Effector memory CD4-positive, alpha-beta T cell (primary cell): ENCODE measurements around the gene C11orf24.

Source experiments
- DNase-seq, 3 donors: peaks; one replicate each; pipeline ENCODE4 v3.0.0-alpha.2; 2020
- H3K27ac ChIP-seq: 2 replicates; pipeline ENCODE4 v1.7.0; 2013; ENCODE audit warnings: mild to moderate bottlenecking, low read length, moderate library complexity; ENCODE audit not compliant: insufficient read depth, poor library complexity, severe bottlenecking
- H3K27me3 ChIP-seq: replicated peaks from 2 replicates; pipeline ENCODE4 v1.7.0; 2013; ENCODE audit warnings: mild to moderate bottlenecking, low read length; ENCODE audit not compliant: insufficient read depth, control insufficient read depth, poor library complexity, severe bottlenecking
- H3K36me3 ChIP-seq: 2 replicates; pipeline ENCODE4 v1.7.0; 2013; ENCODE audit warnings: mild to moderate bottlenecking, low read length, moderate library complexity; ENCODE audit not compliant: control insufficient read depth, insufficient read depth
- H3K4me1 ChIP-seq: 2 replicates; pipeline ENCODE4 v1.7.0; 2013; ENCODE audit warnings: low read length, mild to moderate bottlenecking; ENCODE audit not compliant: control insufficient read depth, insufficient read depth, poor library complexity, severe bottlenecking
- H3K4me3 ChIP-seq: 2 replicates; pipeline ENCODE4 v1.7.0; 2013; ENCODE audit warnings: low read length, low read depth, mild to moderate bottlenecking; ENCODE audit not compliant: insufficient read depth, poor library complexity, severe bottlenecking
- H3K9me3 ChIP-seq: 2 replicates; pipeline ENCODE4 v1.7.0; 2013; ENCODE audit warnings: mild to moderate bottlenecking, low read length, moderate library complexity; ENCODE audit not compliant: control insufficient read depth

The C11orf24 gene

DNA sequence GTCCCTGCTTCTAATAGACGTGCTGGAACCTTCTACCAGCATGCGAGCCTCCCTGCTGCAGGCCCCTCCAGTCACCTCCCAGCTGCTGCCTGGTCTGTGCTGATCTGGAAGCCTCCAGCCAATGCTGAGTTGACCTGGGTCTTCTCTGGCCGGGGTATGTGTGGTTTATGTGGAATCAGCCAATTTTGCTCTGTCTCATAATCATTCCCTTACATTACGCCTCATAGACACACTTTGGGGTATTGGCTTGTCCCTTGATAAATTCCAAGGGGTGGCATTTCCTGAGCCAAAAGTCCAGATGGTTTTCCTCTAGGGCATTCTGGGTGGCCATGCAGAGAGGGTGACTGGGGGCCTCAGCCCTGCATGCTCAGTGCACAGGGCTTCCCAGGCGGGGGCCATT is 50.4 kb downstream of the C11orf24 start:
- Histone ChIP-seq H3K36me3 (no peaks in the 10 kb centered on the region), H3K4me1 (no peaks in the 10 kb centered on the region), H3K9me3 (no peaks in the 10 kb centered on the region), H3K4me3 (no peak overlapping the region), H3K27ac (no peak overlapping the region), H3K27me3 (no peaks in the 10 kb centered on the region)
- no peak for DNase-seq

DNA sequence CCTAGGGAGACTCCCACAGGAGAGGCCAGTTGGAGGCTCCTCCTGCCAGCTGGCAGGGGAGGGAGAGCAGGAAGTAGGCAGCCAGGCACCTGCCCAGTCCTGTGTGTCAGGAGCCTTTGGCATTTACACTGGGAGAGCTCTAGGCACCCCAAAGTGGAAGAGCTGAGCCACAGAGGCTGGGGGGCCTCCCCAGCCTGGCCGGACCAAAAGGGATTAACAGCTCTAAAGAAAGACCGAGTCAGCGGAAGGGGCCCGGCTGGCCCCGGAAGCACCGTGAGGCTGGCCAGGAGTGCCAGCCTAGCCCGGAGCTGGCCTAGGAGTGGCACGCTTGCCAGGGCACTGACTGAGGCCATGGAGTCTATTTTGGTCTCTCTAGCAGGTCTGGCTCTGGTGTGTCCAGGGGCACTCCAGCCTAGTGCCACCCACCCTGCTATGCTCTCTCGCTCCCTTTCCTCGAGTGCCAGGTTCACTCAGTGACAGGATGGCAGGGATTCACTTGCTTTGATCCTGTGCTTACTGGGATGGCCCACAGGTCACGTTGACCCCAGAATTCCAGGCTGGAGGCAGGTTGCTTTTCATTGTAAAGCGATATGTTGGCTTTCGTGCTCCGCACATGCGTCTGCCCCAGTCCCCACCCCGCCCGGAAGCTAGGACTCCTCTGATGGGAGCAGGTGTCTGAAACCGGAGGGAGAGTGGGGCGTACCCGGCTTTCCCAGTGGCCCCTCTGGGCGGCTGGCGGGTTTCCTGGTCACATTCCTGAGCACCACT is 55.4 kb downstream of the C11orf24 start:
- H3K27ac ChIP-seq, result no peak overlapping the region

DNA sequence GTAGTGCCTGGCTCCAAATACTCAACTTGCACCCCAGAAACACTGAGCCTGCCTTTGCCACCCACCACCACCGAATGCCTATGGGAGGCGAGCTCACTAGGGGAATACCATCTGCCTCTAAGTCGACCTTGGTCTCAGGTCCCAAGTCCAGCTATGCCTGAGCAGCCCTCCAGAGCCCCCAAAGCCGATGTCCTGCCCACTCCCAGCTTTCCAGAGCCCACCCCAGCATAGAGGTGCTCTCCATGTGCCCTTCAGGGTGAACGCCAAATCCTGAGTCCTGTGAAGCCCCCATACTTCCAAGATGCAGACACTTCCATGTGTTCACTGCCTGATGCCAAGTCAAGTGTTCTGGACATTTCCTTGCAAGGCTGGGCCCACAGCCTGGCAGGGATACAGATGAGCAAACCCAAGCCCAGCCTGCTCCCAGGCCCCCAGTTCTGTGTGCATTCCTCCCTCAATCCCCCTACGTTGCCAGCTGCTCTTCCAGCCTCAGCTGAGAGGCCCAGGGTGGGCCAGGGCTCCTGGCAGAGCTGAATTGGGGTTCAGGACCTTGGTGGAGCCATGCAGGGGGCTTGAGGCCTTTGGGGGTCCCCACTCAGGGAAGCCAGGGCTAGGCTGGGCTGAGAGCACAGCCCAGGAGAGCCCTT is 56.1 kb downstream of the C11orf24 start:
- Histone ChIP-seq H3K4me3 (no peak overlapping the region), H3K27ac (no peak overlapping the region)
- DNase-seq, result no peak

More for the DNA sequence above, 55.4 kb downstream of the C11orf24 start:
- no peak for DNase-seq
- Histone ChIP-seq H3K27me3 (no peaks in the 10 kb centered on the region), H3K9me3 (no peaks in the 10 kb centered on the region), H3K4me1 (peaks cover 14% of the 10 kb centered on the region), H3K36me3 (no peaks in the 10 kb centered on the region), H3K4me3 (no peak overlapping the region)

DNA sequence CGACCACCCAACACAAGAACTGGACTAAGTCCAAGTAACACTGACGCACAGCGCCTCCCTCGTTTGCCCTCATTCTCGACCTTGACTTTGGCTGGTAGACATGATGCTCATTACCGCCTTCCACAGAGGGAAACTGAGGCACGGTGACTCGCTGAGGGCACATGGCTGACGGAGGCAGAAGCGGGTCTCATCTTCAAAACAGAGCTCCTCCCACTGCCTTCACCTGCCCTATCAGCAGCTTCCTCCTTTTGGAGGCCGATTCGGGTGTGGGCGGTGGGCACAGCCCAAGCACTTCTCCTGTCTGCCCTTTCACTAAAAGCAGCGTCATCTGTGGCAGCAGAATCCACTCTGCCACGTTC is 56.7 kb downstream of the C11orf24 start:
- DNase-seq, result no peak

More for the DNA sequence above, 56.1 kb downstream of the C11orf24 start:
- Histone ChIP-seq H3K4me1 (peaks cover 18% of the 10 kb centered on the region), H3K27me3 (no peaks in the 10 kb centered on the region), H3K36me3 (no peaks in the 10 kb centered on the region), H3K9me3 (no peaks in the 10 kb centered on the region)

DNA sequence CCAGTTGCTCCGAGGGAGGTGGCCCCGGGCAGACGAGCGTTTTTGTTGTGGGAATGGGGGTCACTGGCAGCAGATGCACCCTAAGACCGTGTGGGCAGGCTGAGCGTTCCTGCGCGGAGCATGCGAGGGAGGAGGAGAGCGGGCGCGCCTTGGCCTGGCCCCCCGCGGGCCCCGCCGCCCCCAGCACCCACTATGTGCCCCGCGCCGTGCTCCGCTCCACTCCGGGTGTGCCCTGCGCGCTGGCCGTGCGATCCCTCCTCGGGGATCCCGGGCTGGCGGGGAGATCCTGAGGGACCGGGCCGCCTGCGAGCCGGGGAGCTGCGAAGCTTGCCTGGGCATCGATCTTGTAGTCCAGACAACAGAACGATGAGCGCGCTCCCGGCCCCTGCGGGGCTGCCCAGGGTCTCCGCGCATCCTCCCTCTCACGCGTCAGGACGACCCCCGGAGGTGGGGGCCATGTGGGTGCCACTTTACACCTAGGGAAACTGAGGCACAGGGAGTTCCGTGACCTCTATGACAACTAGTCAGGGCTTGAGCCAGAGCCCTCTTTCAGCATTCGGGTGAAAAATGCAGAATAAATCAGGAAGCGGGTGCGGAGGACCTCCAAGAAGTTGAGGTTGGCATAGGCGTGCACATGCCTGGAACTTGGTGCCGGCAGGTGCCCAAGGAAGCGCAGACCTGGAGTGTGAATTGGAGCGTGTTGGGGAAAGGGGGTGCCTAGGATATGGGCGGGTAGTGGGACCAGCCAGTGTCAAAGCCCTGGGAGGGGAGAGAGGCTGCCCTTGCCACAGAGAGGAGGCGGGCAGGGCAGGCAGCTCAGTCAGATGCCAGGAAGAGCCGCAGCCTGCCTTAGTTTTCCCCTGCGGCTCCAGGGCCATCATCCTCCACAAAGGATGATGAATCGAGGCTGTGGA is 57.3 kb downstream of the C11orf24 start:
- Histone ChIP-seq H3K27ac (peak overlapping the region; percentile 83), H3K9me3 (no peaks in the 10 kb centered on the region), H3K4me3 (peak overlapping the region; percentile 97), H3K27me3 (no peaks in the 10 kb centered on the region), H3K36me3 (no peaks in the 10 kb centered on the region), H3K4me1 (peaks cover 19% of the 10 kb centered on the region)
- DNase-seq, result no peak

More for the DNA sequence above, 56.7 kb downstream of the C11orf24 start:
- Histone ChIP-seq H3K9me3 (no peaks in the 10 kb centered on the region), H3K27ac (no peak overlapping the region), H3K4me1 (peaks cover 18% of the 10 kb centered on the region), H3K27me3 (no peaks in the 10 kb centered on the region), H3K36me3 (no peaks in the 10 kb centered on the region), H3K4me3 (no peak overlapping the region)

DNA sequence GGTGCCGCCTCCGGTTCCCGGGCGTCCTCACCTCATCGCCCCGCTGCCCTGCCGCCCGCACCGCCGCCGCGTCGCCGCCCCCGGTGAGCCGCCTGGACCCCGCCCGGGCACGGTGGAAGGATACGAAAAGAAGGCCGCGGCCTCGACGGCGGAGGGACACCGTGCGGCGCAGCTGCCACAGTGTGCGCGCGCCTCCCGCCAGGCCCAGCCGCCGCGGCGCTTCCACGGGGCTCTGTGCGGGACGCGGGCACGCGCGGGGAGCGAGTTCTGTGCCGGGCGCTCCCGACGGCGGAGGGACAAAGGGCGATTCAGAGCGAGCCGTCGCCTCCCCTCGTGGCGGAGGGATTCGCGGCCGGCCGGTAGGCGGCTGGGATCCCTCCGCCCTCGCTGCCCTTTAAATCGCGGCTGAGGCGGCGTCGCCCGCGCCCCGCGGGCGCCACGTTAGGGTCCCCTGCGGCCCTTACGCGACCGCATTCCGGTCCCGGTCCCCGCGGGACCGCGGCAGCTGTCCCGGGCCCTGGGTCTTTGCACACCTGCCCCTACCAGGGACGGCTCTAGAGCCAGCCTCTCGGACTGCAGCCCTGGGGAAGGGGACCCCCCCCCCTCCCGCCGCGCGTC is 58.1 kb downstream of the C11orf24 start:
- Histone ChIP-seq H3K36me3 (no peaks in the 10 kb centered on the region), H3K4me1 (peaks cover 22% of the 10 kb centered on the region), H3K9me3 (no peaks in the 10 kb centered on the region), H3K27me3 (no peaks in the 10 kb centered on the region), H3K27ac (peak overlapping the region; percentile 83), H3K4me3 (peak overlapping the region; percentile 97)
- peak; percentile 71 to 75 (median 74) for DNase-seq

DNA sequence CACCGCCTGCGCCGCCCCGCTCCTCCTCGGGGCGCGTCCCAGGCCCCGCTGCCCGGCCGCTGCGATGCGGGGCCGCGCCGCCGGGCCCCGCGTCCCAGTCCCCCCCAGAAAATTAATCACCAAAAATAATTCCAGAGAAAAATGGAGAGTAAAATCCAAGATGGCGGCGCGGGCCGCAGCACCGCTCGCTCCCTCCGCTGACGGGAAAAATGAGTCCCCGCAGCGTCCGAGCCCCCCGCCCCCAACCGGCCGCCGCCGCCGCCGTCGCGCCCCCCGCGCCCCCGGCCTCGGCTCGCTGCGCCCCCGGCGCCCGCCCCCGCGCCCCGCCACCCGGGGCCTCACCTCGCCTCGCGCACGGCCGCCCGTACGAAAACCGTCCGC is 58.6 kb downstream of the C11orf24 start, which contains the start of gene KMT5B:
Gene KMT5B (minus strand): TSS at position 162 of the 381 bp plus-strand sequence. CDS start 23,220 bp downstream, outside the sequence.
- H3K36me3 ChIP-seq, result no peaks in the 10 kb centered on the region
- no peaks in the 10 kb centered on the region for H3K9me3 ChIP-seq
- H3K4me3 ChIP-seq, result peak within 1 kb of the TSS; percentile 97
- peaks cover 22% of the 10 kb centered on the region for H3K4me1 ChIP-seq
- H3K27me3 ChIP-seq, result no peaks in the 10 kb centered on the region
- peak within 1 kb of the TSS; percentile 83 for H3K27ac ChIP-seq
- DNase-seq, result peak in 1 of 3 donors; percentile 41

DNA sequence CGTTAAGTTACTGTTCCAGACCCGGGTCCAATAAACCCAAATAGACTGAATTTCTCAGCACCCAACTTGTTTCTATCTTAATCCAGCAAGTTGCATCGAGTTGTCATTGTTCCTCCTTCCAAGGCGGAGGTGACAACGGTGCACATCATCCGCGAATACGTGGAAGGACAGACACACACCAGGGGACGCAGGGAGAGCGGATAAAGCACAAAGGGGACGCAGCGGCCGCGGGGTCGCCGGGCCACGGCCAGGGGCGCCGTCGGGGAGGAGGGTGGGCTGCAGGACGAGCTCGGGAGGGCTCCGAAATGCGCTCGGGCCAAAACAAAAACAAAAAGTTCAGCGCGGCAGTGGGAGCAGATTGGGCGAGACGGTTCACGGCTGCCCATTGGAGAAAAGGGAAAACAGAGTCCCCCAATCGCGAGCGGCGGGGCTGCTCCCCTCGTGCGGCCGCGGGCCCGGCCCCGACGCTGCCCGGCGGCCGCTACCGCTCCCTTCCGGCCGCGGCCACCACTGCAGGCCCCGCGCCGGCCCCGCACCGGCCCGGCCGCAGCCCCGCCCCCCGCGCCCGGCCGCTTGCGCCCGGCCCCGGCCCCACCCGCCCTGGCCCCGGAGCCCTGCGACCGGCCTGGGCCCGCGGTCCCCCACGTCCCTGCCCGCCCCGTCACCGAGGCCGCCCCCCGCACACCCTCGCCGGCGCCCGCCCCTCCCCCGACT is 59.2 kb downstream of the C11orf24 start:
- Histone ChIP-seq H3K4me1 (peaks cover 22% of the 10 kb centered on the region), H3K27ac (peak overlapping the region; percentile 83), H3K4me3 (peak overlapping the region; percentile 97)

DNA sequence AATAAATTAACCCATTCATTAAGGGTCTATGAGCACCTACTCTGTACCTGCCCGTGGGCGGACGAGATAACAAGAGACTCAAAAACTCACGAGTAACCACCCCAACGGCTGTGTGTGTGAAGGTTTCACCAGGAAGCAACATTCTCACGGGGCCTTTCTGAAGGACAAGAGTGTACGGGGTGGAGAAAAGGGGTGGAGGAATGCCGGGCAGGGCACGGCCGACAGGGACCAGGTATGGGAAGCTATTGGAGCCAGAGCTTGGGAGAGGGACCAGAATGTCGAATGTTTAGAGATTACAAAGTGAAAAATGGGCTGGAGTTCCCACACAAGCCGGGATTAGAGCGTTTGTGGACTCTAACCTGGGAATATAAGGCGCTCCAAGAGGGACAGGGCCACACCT is 60.2 kb downstream of the C11orf24 start:
- peak overlapping the region; percentile 96 for H3K4me3 ChIP-seq

More for the DNA sequence above, 59.2 kb downstream of the C11orf24 start:
- no peaks in the 10 kb centered on the region for H3K36me3 ChIP-seq
- no peaks in the 10 kb centered on the region for H3K9me3 ChIP-seq
- no peaks in the 10 kb centered on the region for H3K27me3 ChIP-seq
- DNase-seq, result peak; percentile 38 to 51 (median 47)

More for the DNA sequence above, 60.2 kb downstream of the C11orf24 start:
- Histone ChIP-seq H3K27ac (no peak overlapping the region), H3K9me3 (no peaks in the 10 kb centered on the region), H3K4me1 (peaks cover 22% of the 10 kb centered on the region), H3K36me3 (no peaks in the 10 kb centered on the region), H3K27me3 (no peaks in the 10 kb centered on the region)
- DNase-seq, result no peak
